IPS-18a (cell line): ENCODE results near the gene OR2A1.
"Not testable (repeated sequence)": the region's sequence is repeated elsewhere in the genome, so short reads cannot be mapped to it uniquely, and the experiment has no call there.

Experiments
- H3K27ac ChIP-seq: one replicate; pipeline ENCODE4 v1.5.1; 2013; ENCODE audit warnings: low read length
- H3K27me3 ChIP-seq: one replicate; pipeline ENCODE4 v1.6.1; 2013; ENCODE audit warnings: mild to moderate bottlenecking, low read length; ENCODE audit not compliant: control insufficient read depth, insufficient read depth
- H3K36me3 ChIP-seq: one replicate; pipeline ENCODE4 v1.6.1; 2013; ENCODE audit warnings: low read depth, low read length; ENCODE audit not compliant: control insufficient read depth
- H3K4me1 ChIP-seq: one replicate; pipeline ENCODE4 v1.6.1; 2013; ENCODE audit warnings: low read depth, low read length; ENCODE audit not compliant: control insufficient read depth
- H3K4me3 ChIP-seq: one replicate; pipeline ENCODE4 v1.5.1; 2013; ENCODE audit warnings: low read length
- H3K9ac ChIP-seq: one replicate; pipeline ENCODE4 v1.6.1; 2013; ENCODE audit warnings: mild to moderate bottlenecking, low read length, moderate library complexity
- H3K9me3 ChIP-seq: one replicate; pipeline ENCODE4 v1.6.1; 2013; ENCODE audit warnings: low read depth, low read length; ENCODE audit not compliant: control insufficient read depth

Gene OR2A1

GRCh38 chr7:144293794-144294499 lies 18.3 kb upstream of the OR2A1 start:
- H3K36me3 ChIP-seq, H3K9ac ChIP-seq, H3K27me3 ChIP-seq, H3K4me3 ChIP-seq, H3K27ac ChIP-seq, H3K9me3 ChIP-seq, H3K4me1 ChIP-seq: not testable (repeated sequence)

- H3K4me3 ChIP-seq, H3K36me3 ChIP-seq, H3K27me3 ChIP-seq, H3K27ac ChIP-seq, H3K4me1 ChIP-seq, H3K9ac ChIP-seq, H3K9me3 ChIP-seq: not testable (repeated sequence)
Measured at GRCh38 chr7:144302578-144303303, 9.5 kb upstream of the OR2A1 start.

GRCh38 chr7:144303607-144304006 lies 8.6 kb upstream of the OR2A1 start:
- H3K9me3 ChIP-seq, H3K9ac ChIP-seq, H3K27me3 ChIP-seq, H3K4me1 ChIP-seq, H3K4me3 ChIP-seq, H3K27ac ChIP-seq, H3K36me3 ChIP-seq: not testable (repeated sequence)

- not testable (repeated sequence) for H3K4me3 ChIP-seq, H3K27ac ChIP-seq, H3K9me3 ChIP-seq, H3K9ac ChIP-seq, H3K27me3 ChIP-seq, H3K36me3 ChIP-seq, H3K4me1 ChIP-seq
Measured at GRCh38 chr7:144305156-144305555, 7.1 kb upstream of the OR2A1 start.

- H3K9ac ChIP-seq, H3K36me3 ChIP-seq, H3K9me3 ChIP-seq, H3K27ac ChIP-seq, H3K4me3 ChIP-seq, H3K27me3 ChIP-seq, H3K4me1 ChIP-seq: not testable (repeated sequence)
Measured at GRCh38 chr7:144309702-144310101, 2.5 kb upstream of the OR2A1 start.

- not testable (repeated sequence) for H3K27me3 ChIP-seq, H3K9ac ChIP-seq, H3K9me3 ChIP-seq, H3K27ac ChIP-seq, H3K36me3 ChIP-seq, H3K4me1 ChIP-seq, H3K4me3 ChIP-seq
Measured at GRCh38 chr7:144311218-144311617, 1.0 kb upstream of the OR2A1 start.

- H3K9ac ChIP-seq, H3K9me3 ChIP-seq, H3K36me3 ChIP-seq, H3K4me3 ChIP-seq, H3K27ac ChIP-seq, H3K27me3 ChIP-seq, H3K4me1 ChIP-seq: not testable (repeated sequence)
Measured at GRCh38 chr7:144317537-144317936, 5.3 kb downstream of the OR2A1 start.

GRCh38 chr7:144319547-144319946 lies 7.3 kb downstream of the OR2A1 start:
- not testable (repeated sequence) for H3K4me3 ChIP-seq, H3K27me3 ChIP-seq, H3K4me1 ChIP-seq, H3K9me3 ChIP-seq, H3K9ac ChIP-seq, H3K27ac ChIP-seq, H3K36me3 ChIP-seq

GRCh38 chr7:144321677-144322206 lies 9.5 kb downstream of the OR2A1 start:
- H3K36me3 ChIP-seq, H3K4me3 ChIP-seq, H3K27ac ChIP-seq, H3K27me3 ChIP-seq, H3K4me1 ChIP-seq, H3K9ac ChIP-seq, H3K9me3 ChIP-seq: not testable (repeated sequence)

GRCh38 chr7:144323359-144323758 lies 11.1 kb downstream of the OR2A1 start:
- not testable (repeated sequence) for H3K27ac ChIP-seq, H3K4me3 ChIP-seq, H3K27me3 ChIP-seq, H3K36me3 ChIP-seq, H3K9me3 ChIP-seq, H3K4me1 ChIP-seq, H3K9ac ChIP-seq

- not testable (repeated sequence) for H3K27ac ChIP-seq, H3K4me1 ChIP-seq, H3K27me3 ChIP-seq, H3K4me3 ChIP-seq, H3K9ac ChIP-seq, H3K36me3 ChIP-seq, H3K9me3 ChIP-seq
Measured at GRCh38 chr7:144325868-144326267, 13.6 kb downstream of the OR2A1 start.

GRCh38 chr7:144330044-144330443 lies 17.8 kb downstream of the OR2A1 start:
- H3K27ac ChIP-seq, H3K9me3 ChIP-seq, H3K36me3 ChIP-seq, H3K27me3 ChIP-seq, H3K4me3 ChIP-seq, H3K9ac ChIP-seq, H3K4me1 ChIP-seq: not testable (repeated sequence)
